HepG2 (cell line): ENCODE measurements around the gene COG1. TPM values are rescaled to one million over a fixed set of nuclear protein-coding genes. Genes with fewer than 3 reads are reported as not detected.
A peak's percentile ranks its signal among the peaks of the same experiment; 100 is the strongest.

Experiments used
- CERS6 ChIP-seq: sonication (generic); formaldehyde crosslinking; IDR thresholded peaks from 2 replicates; pipeline ENCODE4 v1.5.0; 2020; ENCODE audit warnings: missing genetic modification reagents
- FUBP1 ChIP-seq: sonication (generic); formaldehyde crosslinking; IDR thresholded peaks from 2 replicates; pipeline ENCODE4 v1.5.1; 2020; ENCODE audit warnings: missing genetic modification reagents, mild to moderate bottlenecking, borderline replicate concordance
- HCFC1 ChIP-seq: fragments of 150-350 bp; IDR thresholded peaks from 2 replicates; pipeline ENCODE4 v1.6.1; 2014; ENCODE audit warnings: low read depth, low read length
- IRX3 ChIP-seq: sonication (generic); formaldehyde crosslinking; IDR thresholded peaks from 2 replicates; pipeline ENCODE4 v1.8.1; 2023; ENCODE audit warnings: mild to moderate bottlenecking, low read depth, missing genetic modification reagents, borderline replicate concordance
- JDP2 ChIP-seq: sonication (generic); formaldehyde crosslinking; IDR thresholded peaks from 2 replicates; pipeline ENCODE4 v1.8.1; 2022; ENCODE audit warnings: missing genetic modification reagents, borderline replicate concordance
- MAFG ChIP-seq: sonication (generic); formaldehyde crosslinking; IDR thresholded peaks from 2 replicates; pipeline ENCODE4 v1.5.1; 2020; ENCODE audit warnings: mild to moderate bottlenecking, missing genetic modification reagents
- MNT ChIP-seq: fragments of 450-650 bp; IDR thresholded peaks from 2 replicates; pipeline ENCODE4 v1.6.1; 2016
- NPAS2 ChIP-seq: sonication (generic); formaldehyde crosslinking; IDR thresholded peaks from 2 replicates; pipeline ENCODE4 v1.8.0; 2022; ENCODE audit warnings: mild to moderate bottlenecking, missing genetic modification reagents, borderline replicate concordance
- NR2C2 ChIP-seq: sonication (generic); formaldehyde crosslinking; IDR thresholded peaks from 2 replicates; pipeline ENCODE4 v1.4.0; 2020; ENCODE audit warnings: missing genetic modification reagents, mild to moderate bottlenecking, moderate library complexity, borderline replicate concordance
- PAF1 ChIP-seq: IDR thresholded peaks from 2 replicates; pipeline ENCODE4 v1.6.1; 2016; ENCODE audit warnings: missing genetic modification reagents, missing compliant biosample characterization
- SRY ChIP-seq: sonication (generic); formaldehyde crosslinking; IDR thresholded peaks from 2 replicates; pipeline ENCODE4 v1.8.0; 2022; ENCODE audit warnings: mild to moderate bottlenecking, missing genetic modification reagents
- ZNF17 ChIP-seq: sonication (generic); formaldehyde crosslinking; IDR thresholded peaks from 2 replicates; pipeline ENCODE4 v1.5.0; 2020; ENCODE audit warnings: mild to moderate bottlenecking, missing genetic modification reagents
- ZNF253 ChIP-seq: sonication (generic); formaldehyde crosslinking; IDR thresholded peaks from 2 replicates; pipeline ENCODE4 v1.8.0; 2022; ENCODE audit warnings: mild to moderate bottlenecking, missing genetic modification reagents, borderline replicate concordance
- ZNF619 ChIP-seq: sonication (generic); formaldehyde crosslinking; IDR thresholded peaks from 2 replicates; pipeline ENCODE4 v1.4.0; 2020; ENCODE audit warnings: mild to moderate bottlenecking, missing genetic modification reagents
- ZNF660 ChIP-seq: sonication (generic); formaldehyde crosslinking; IDR thresholded peaks from 2 replicates; pipeline ENCODE4 v1.5.1; 2020; ENCODE audit warnings: mild to moderate bottlenecking, low read depth, missing genetic modification reagents, borderline replicate concordance
- ZSCAN12 ChIP-seq: sonication (generic); formaldehyde crosslinking; IDR thresholded peaks from 2 replicates; pipeline ENCODE4 v1.9.0; 2021; ENCODE audit warnings: mild to moderate bottlenecking, missing genetic modification reagents
- polyA plus RNA-seq, 8 experiments: library from polyadenylated mRNA; depleted of rRNA in 3 of 8; stranded (reverse) in 7 of 8; unstranded in 1 of 8; fragments of >200 nt; fragmentation: Illumina TruSeq in 4 of 8; extraction: Trizol in 4 of 8; gene quantifications; 2 replicates each; pipeline versions ENCODE4 v1.2.1 to v1.2.3, GENCODE V29; 2011 to 2016; ENCODE audit warnings: low read depth in 4 of 8, missing spikeins in 1 of 8, mixed read lengths in 1 of 8; ENCODE audit not compliant: insufficient read depth in 1 of 8
- total RNA-seq, 5 experiments: library from RNA; depleted of rRNA; stranded (reverse); fragments of >200 nt; fragmentation: Illumina TruSeq; extraction: Trizol; gene quantifications; 2 replicates each; pipeline ENCODE4 v1.2.3, GENCODE V29; 2016; ENCODE audit warnings: low read depth in 1 of 5
- TF ChIP-seq, protein P1 (sequence below): sonication (generic); formaldehyde crosslinking; IDR thresholded peaks from 2 replicates; pipeline ENCODE4 v1.5.0; 2020; ENCODE audit warnings: mild to moderate bottlenecking, missing genetic modification reagents, borderline replicate concordance
- TF ChIP-seq, protein P2 (sequence below): sonication (generic); formaldehyde crosslinking; IDR thresholded peaks from 2 replicates; pipeline ENCODE4 v1.9.0; 2022; ENCODE audit warnings: low read depth, missing genetic modification reagents

The COG1 gene
- total and polyA plus RNA-seq, 2 of the 13 experiments (the other 11 are each of a cell fraction or from before 2014, with no cell fraction given) = 36.6 to 39.7 TPM

DNA sequence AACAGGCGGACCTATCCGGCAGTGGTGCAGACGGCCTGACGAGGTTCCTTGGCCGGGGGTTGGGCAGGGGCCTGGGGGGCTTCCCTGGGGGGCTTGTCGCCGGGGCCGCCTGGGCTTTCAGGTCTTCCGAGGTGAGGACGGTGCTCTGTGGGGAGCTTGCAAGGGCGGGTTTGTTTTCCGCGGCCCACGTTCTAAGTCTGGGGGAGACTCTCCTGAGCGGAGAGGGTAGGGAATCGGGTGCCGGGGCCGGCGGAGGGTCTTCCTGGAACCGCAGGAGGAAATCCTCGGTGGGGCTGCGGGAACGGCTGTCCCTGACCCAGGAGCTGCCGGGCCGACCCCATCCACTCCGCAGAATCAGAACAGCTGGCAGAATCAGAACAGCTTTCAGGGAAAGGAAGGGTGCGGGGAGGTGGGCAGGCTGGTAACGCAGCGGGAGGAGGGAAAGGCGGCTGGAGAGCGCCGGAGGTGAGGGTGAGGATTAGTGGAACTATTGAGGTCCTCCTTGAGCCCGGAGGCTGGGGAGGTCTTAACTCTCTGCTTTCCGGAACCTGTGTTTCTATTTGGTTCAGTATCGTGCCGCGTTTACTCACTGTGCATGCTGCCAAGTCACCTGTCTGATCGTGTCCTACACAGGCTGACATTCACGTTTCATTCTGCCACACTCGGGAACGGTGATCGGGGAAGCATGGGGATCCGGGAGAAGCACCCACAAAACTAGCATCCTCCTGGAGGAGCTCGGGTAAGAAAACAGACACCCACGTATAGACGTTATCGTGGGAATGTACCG lies 39.9 kb downstream of the COG1 start (continued):
- TF ChIP-seq, protein P1, sequence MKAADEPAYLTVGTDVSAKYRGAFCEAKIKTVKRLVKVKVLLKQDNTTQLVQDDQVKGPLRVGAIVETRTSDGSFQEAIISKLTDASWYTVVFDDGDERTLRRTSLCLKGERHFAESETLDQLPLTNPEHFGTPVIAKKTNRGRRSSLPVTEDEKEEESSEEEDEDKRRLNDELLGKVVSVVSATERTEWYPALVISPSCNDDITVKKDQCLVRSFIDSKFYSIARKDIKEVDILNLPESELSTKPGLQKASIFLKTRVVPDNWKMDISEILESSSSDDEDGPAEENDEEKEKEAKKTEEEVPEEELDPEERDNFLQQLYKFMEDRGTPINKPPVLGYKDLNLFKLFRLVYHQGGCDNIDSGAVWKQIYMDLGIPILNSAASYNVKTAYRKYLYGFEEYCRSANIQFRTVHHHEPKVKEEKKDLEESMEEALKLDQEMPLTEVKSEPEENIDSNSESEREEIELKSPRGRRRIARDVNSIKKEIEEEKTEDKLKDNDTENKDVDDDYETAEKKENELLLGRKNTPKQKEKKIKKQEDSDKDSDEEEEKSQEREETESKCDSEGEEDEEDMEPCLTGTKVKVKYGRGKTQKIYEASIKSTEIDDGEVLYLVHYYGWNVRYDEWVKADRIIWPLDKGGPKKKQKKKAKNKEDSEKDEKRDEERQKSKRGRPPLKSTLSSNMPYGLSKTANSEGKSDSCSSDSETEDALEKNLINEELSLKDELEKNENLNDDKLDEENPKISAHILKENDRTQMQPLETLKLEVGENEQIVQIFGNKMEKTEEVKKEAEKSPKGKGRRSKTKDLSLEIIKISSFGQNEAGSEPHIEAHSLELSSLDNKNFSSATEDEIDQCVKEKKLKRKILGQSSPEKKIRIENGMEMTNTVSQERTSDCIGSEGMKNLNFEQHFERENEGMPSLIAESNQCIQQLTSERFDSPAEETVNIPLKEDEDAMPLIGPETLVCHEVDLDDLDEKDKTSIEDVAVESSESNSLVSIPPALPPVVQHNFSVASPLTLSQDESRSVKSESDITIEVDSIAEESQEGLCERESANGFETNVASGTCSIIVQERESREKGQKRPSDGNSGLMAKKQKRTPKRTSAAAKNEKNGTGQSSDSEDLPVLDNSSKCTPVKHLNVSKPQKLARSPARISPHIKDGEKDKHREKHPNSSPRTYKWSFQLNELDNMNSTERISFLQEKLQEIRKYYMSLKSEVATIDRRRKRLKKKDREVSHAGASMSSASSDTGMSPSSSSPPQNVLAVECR (CRISPR knock-in tag) = peak; percentile 38
- no peak for TF ChIP-seq JDP2 (CRISPR knock-in tag)
- TF ChIP-seq CERS6 = no peak
- TF ChIP-seq ZNF619 (CRISPR knock-in tag) = no peak
- TF ChIP-seq NR2C2 (CRISPR knock-in tag) = no peak
- TF ChIP-seq PAF1 = no peak
- TF ChIP-seq HCFC1 = no peak
- no peak for TF ChIP-seq NPAS2 (CRISPR knock-in tag)
- TF ChIP-seq ZNF660 (CRISPR knock-in tag) = no peak
- TF ChIP-seq MAFG (CRISPR knock-in tag) = no peak
- no peak for TF ChIP-seq FUBP1 (CRISPR knock-in tag)
- TF ChIP-seq, protein P2, sequence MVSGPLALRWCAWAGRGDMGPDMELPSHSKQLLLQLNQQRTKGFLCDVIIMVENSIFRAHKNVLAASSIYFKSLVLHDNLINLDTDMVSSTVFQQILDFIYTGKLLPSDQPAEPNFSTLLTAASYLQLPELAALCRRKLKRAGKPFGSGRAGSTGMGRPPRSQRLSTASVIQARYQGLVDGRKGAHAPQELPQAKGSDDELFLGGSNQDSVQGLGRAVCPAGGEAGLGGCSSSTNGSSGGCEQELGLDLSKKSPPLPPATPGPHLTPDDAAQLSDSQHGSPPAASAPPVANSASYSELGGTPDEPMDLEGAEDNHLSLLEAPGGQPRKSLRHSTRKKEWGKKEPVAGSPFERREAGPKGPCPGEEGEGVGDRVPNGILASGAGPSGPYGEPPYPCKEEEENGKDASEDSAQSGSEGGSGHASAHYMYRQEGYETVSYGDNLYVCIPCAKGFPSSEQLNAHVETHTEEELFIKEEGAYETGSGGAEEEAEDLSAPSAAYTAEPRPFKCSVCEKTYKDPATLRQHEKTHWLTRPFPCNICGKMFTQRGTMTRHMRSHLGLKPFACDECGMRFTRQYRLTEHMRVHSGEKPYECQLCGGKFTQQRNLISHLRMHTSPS (CRISPR knock-in tag) = no peak
- no peak for TF ChIP-seq ZNF17 (CRISPR knock-in tag)
- TF ChIP-seq IRX3 (CRISPR knock-in tag) = no peak
- TF ChIP-seq ZSCAN12 (CRISPR knock-in tag) = no peak
- no peak; the same call in 1 of the 2 replicates for TF ChIP-seq SRY (CRISPR knock-in tag)
- no peak for TF ChIP-seq MNT
- TF ChIP-seq ZNF253 (CRISPR knock-in tag) = no peak
